MM.1S (cell line): ENCODE measurements around the gene ANKRD44.

ENCODE experiments used
- CTCF ChIP-seq: fragments of 300-600 bp; sonication (generic); IDR thresholded peaks from 2 replicates; pipeline ENCODE4 v1.5.1; 2016; ENCODE audit warnings: antibody characterized with exemption, low read length, mixed read lengths
- EZH2 ChIP-seq: fragments of 300-600 bp; sonication (generic); optimal IDR thresholded peaks from 2 replicates; pipeline ENCODE3; 2017; ENCODE audit warnings: low read depth, mild to moderate bottlenecking, antibody characterized with exemption, low read length, mixed read lengths

GRCh38 chr2:197089655-197090054, 220.9 kb downstream of the ANKRD44 start:
- TF ChIP-seq CTCF (no peak), EZH2 (no peak)
